HepG2 (cell line): Measurements from ENCODE around the gene CIAPIN1. TPM values are rescaled to one million over a fixed set of nuclear protein-coding genes. Genes with fewer than 3 reads are reported as not detected.
A peak's percentile ranks its signal among the peaks of the same experiment; 100 is the strongest.

Source experiments
- AGO1 ChIP-seq: fragments of 200-400 bp; formaldehyde crosslinking; IDR thresholded peaks from 2 replicates; pipeline ENCODE4 v1.6.1; 2017; ENCODE audit warnings: mild to moderate bottlenecking, low read depth, low read length, moderate library complexity; ENCODE audit not compliant: poor library complexity, severe bottlenecking
- AGO2 ChIP-seq: fragments of 200-400 bp; formaldehyde crosslinking; optimal IDR thresholded peaks from 2 replicates; pipeline ENCODE3; 2017; ENCODE audit warnings: mild to moderate bottlenecking, low read depth, low read length, moderate library complexity
- CBFB ChIP-seq: sonication (generic); formaldehyde crosslinking; IDR thresholded peaks from 2 replicates; pipeline ENCODE4 v1.4.0; 2020; ENCODE audit warnings: missing genetic modification reagents
- CHCHD3 ChIP-seq: sonication (generic); formaldehyde crosslinking; IDR thresholded peaks from 2 replicates; pipeline ENCODE4 v1.8.0; 2022; ENCODE audit warnings: mild to moderate bottlenecking, missing genetic modification reagents, moderate library complexity
- ERF ChIP-seq: IDR thresholded peaks from 2 replicates; pipeline ENCODE4 v1.6.1; 2018; ENCODE audit warnings: missing biosample characterization, missing genetic modification reagents
- GABPB1 ChIP-seq: IDR thresholded peaks from 2 replicates; pipeline ENCODE4 v1.6.1; 2016; ENCODE audit warnings: mild to moderate bottlenecking, missing genetic modification reagents, moderate library complexity, missing compliant biosample characterization
- HNF4G ChIP-seq, 2 experiments: sonication (generic) in 1 of 2; formaldehyde crosslinking in 1 of 2; IDR thresholded peaks; 2 replicates each; pipeline versions ENCODE4 v1.4.0 to v1.6.1; 2011 to 2020; ENCODE audit warnings: borderline replicate concordance in 2 of 2, low read depth in 2 of 2, mild to moderate bottlenecking in 2 of 2, low read length in 1 of 2, missing genetic modification reagents in 1 of 2, moderate library complexity in 1 of 2
- JDP2 ChIP-seq: sonication (generic); formaldehyde crosslinking; IDR thresholded peaks from 2 replicates; pipeline ENCODE4 v1.8.1; 2022; ENCODE audit warnings: missing genetic modification reagents, borderline replicate concordance
- KLF12 ChIP-seq: sonication (generic); formaldehyde crosslinking; IDR thresholded peaks from 2 replicates; pipeline ENCODE4 v1.4.0; 2020; ENCODE audit warnings: missing genetic modification reagents, borderline replicate concordance
- NR0B2 ChIP-seq: sonication (generic); formaldehyde crosslinking; IDR thresholded peaks from 2 replicates; pipeline ENCODE4 v1.4.0; 2020; ENCODE audit warnings: mild to moderate bottlenecking, missing genetic modification reagents
- PHF21A ChIP-seq: sonication (generic); formaldehyde crosslinking; IDR thresholded peaks from 2 replicates; pipeline ENCODE4 v1.5.0; 2020; ENCODE audit warnings: mild to moderate bottlenecking, missing genetic modification reagents
- SOX13 ChIP-seq, 3 experiments: fragments of 450-650 bp in 1 of 3; sonication (generic) in 1 of 3; formaldehyde crosslinking in 1 of 3; IDR thresholded peaks in 2 of 3; conservative IDR thresholded peaks in 1 of 3; 2 replicates each; pipeline versions ENCODE4 v1.5.0 to v1.6.1; 2016 to 2020; ENCODE audit warnings: antibody characterized with exemption in 1 of 3, mild to moderate bottlenecking in 1 of 3, missing compliant biosample characterization in 1 of 3, missing genetic modification reagents in 1 of 3, moderate library complexity in 1 of 3
- XRCC5 ChIP-seq: fragments of 200-400 bp; formaldehyde crosslinking; optimal IDR thresholded peaks from 2 replicates; pipeline ENCODE3; 2017; ENCODE audit warnings: mild to moderate bottlenecking, low read length
- ZBTB7B ChIP-seq: sonication (generic); formaldehyde crosslinking; IDR thresholded peaks from 2 replicates; pipeline ENCODE4 v1.4.0; 2020; ENCODE audit warnings: missing genetic modification reagents
- ZFP37 ChIP-seq: sonication (generic); formaldehyde crosslinking; IDR thresholded peaks from 2 replicates; pipeline ENCODE4 v1.4.0; 2020; ENCODE audit warnings: missing genetic modification reagents, borderline replicate concordance
- ZNF224 ChIP-seq: sonication (generic); formaldehyde crosslinking; IDR thresholded peaks from 2 replicates; pipeline ENCODE4 v1.5.0; 2020; ENCODE audit warnings: mild to moderate bottlenecking, missing genetic modification reagents
- ZNF275 ChIP-seq: sonication (generic); formaldehyde crosslinking; IDR thresholded peaks from 2 replicates; pipeline ENCODE4 v1.8.0; 2022; ENCODE audit warnings: missing genetic modification reagents, mild to moderate bottlenecking, inconsistent platforms, borderline replicate concordance
- ZNF383 ChIP-seq: sonication (generic); formaldehyde crosslinking; IDR thresholded peaks from 2 replicates; pipeline ENCODE4 v1.4.0; 2020; ENCODE audit warnings: missing genetic modification reagents, mild to moderate bottlenecking, borderline replicate concordance
- ZNF737 ChIP-seq: sonication (generic); formaldehyde crosslinking; IDR thresholded peaks from 2 replicates; pipeline ENCODE4 v1.5.0; 2020; ENCODE audit warnings: missing genetic modification reagents, mild to moderate bottlenecking, borderline replicate concordance
- ZNF800 ChIP-seq: sonication (generic); formaldehyde crosslinking; IDR thresholded peaks from 2 replicates; pipeline ENCODE4 v1.4.0; 2020; ENCODE audit warnings: missing genetic modification reagents
- ZNF850 ChIP-seq: sonication (generic); formaldehyde crosslinking; conservative IDR thresholded peaks from 2 replicates; pipeline ENCODE4 v1.9.0; 2021; ENCODE audit warnings: mild to moderate bottlenecking, missing genetic modification reagents
- polyA plus RNA-seq, 8 experiments: library from polyadenylated mRNA; depleted of rRNA in 3 of 8; stranded (reverse) in 7 of 8; unstranded in 1 of 8; fragments of >200 nt; fragmentation: Illumina TruSeq in 4 of 8; extraction: Trizol in 4 of 8; gene quantifications; 2 replicates each; pipeline versions ENCODE4 v1.2.1 to v1.2.3, GENCODE V29; 2011 to 2016; ENCODE audit warnings: low read depth in 4 of 8, missing spikeins in 1 of 8, mixed read lengths in 1 of 8; ENCODE audit not compliant: insufficient read depth in 1 of 8
- total RNA-seq, 5 experiments: library from RNA; depleted of rRNA; stranded (reverse); fragments of >200 nt; fragmentation: Illumina TruSeq; extraction: Trizol; gene quantifications; 2 replicates each; pipeline ENCODE4 v1.2.3, GENCODE V29; 2016; ENCODE audit warnings: low read depth in 1 of 5

The CIAPIN1 gene
- total and polyA plus RNA-seq, 2 of the 13 experiments (the other 11 are each of a cell fraction or from before 2014, with no cell fraction given), result 69.3 to 89.7 TPM

GRCh38 chr16:57384248-57385070, 62.7 kb downstream of the CIAPIN1 start (continued):
- TF ChIP-seq JDP2 (CRISPR knock-in tag) (peak; percentile 41; the same call in 1 of the 2 replicates), SOX13 (IDR thresholded peaks at IDR 0.05) (0 out of 2 replicates have a peak, but pooled peaks have one; percentile 27), SOX13 (CRISPR knock-in tag; conservative IDR thresholded peaks at IDR 0.05 in 1 of 2, IDR thresholded peaks at IDR 0.05 in 1 of 2) (peak in 1 of 2 experiments; percentile 11; a peak in 1 of 4 replicates), ERF (peak; percentile 20; the same call in 1 of the 2 replicates), CBFB (CRISPR knock-in tag) (peak; percentile 14; the same call in 1 of the 2 replicates), CHCHD3 (0 out of 2 replicates have a peak, but pooled peaks have one; percentile 45), ZNF737 (0 out of 2 replicates have a peak, but pooled peaks have one; percentile 71), HNF4G (IDR thresholded peaks at IDR 0.05; ENCODE audit: borderline replicate concordance, low read depth, low read length) (no peak), HNF4G (CRISPR knock-in tag; IDR thresholded peaks at IDR 0.05; ENCODE audit: borderline replicate concordance, low read depth) (peak; percentile 40; the same call in 1 of the 2 replicates), KLF12 (peak; percentile 15; the same call in 1 of the 2 replicates), NR0B2 (CRISPR knock-in tag) (peak; percentile 80; the same call in 1 of the 2 replicates), AGO2 (peak; percentile 99), ZNF383 (CRISPR knock-in tag) (0 out of 2 replicates have a peak, but pooled peaks have one; percentile 43), ZFP37 (CRISPR knock-in tag) (peak; percentile 15; the same call in 1 of the 2 replicates), ZNF275 (peak; percentile 71; the same call in 1 of the 2 replicates), PHF21A (CRISPR knock-in tag) (peak; percentile 16; the same call in 1 of the 2 replicates), ZBTB7B (CRISPR knock-in tag) (peak; percentile 47; the same call in 1 of the 2 replicates), XRCC5 (peak; percentile 42), ZNF224 (CRISPR knock-in tag) (0 out of 2 replicates have a peak, but pooled peaks have one; percentile 59), GABPB1 (peak; percentile 35; the same call in 1 of the 2 replicates), ZNF850 (no peak), ZNF800 (CRISPR knock-in tag) (no peak), AGO1 (peak; percentile 99)
